ENCODE data around the gene KCTD19.

KCTD19 gene

DNA sequence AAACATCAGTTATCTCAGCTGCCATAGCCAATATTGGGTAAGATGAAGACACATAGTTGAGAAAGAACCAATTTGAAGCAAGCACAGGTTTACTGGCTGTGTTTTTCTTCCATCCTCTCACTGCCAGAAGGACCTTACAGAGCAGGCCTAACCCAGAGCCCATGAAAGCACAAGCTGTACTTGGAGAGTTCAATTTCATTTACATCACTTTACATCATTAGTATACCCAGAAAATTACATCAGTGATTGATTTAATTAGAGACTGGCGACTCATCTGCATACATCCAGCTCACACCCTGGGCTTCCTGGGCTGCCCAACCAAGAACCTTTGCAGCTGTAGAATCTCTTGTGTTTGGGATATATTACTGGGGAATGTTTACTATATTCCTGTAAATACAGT lies 23.8 kb upstream of the KCTD19 start:
- H3K4me3 ChIP-seq (ENCODE audit: insufficient read depth, low read depth, low read length, poor library complexity, severe bottlenecking): no peak overlapping the region

DNA sequence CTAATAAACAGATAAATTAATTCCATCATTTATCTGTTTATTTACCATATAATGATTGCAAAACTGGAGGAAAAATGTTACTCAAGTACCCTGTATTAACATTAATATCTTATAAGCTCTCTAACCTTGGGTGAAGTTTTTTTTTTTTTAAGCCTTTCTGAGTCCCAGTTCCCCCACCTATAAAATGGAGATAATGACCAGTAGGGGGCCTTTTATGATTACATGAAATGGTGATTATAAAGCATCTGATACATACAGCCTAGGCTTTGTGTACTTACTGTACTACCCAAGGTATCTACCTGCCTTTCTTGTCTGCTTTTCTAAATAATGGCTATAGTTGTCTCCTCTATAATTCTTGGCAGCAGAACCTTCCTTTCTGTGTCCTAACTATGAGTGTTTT lies 22.6 kb upstream of the KCTD19 start:
- no peaks in the 10 kb centered on the region for H3K36me3 ChIP-seq (ENCODE audit: control insufficient read depth, insufficient read depth, low read length)
- no peak overlapping the region for H3K4me3 ChIP-seq (ENCODE audit: insufficient read depth, low read depth, low read length, poor library complexity, severe bottlenecking)
- H3K9me3 ChIP-seq (ENCODE audit: control insufficient read depth, low read length): no peaks in the 10 kb centered on the region
- no peaks in the 10 kb centered on the region for H3K4me1 ChIP-seq (ENCODE audit: control insufficient read depth, insufficient read depth, low read length, poor library complexity, severe bottlenecking)
- no peak overlapping the region for H3K27ac ChIP-seq (ENCODE audit: insufficient read depth, low read length, poor library complexity, severe bottlenecking)
- DNase-seq: no peak
- no peaks in the 10 kb centered on the region for H3K27me3 ChIP-seq (replicated peaks; ENCODE audit: control insufficient read depth, insufficient read depth, low read length, poor library complexity, severe bottlenecking)

More for the DNA sequence above, 23.8 kb upstream of the KCTD19 start:
- Histone ChIP-seq H3K27ac (ENCODE audit: insufficient read depth, low read length, poor library complexity, severe bottlenecking) (no peak overlapping the region), H3K27me3 (replicated peaks; ENCODE audit: control insufficient read depth, insufficient read depth, low read length, poor library complexity, severe bottlenecking) (no peaks in the 10 kb centered on the region), H3K36me3 (ENCODE audit: control insufficient read depth, insufficient read depth, low read length) (no peaks in the 10 kb centered on the region), H3K4me1 (ENCODE audit: control insufficient read depth, insufficient read depth, low read length, poor library complexity, severe bottlenecking) (no peaks in the 10 kb centered on the region), H3K9me3 (ENCODE audit: control insufficient read depth, low read length) (no peaks in the 10 kb centered on the region)
- no peak for DNase-seq

DNA sequence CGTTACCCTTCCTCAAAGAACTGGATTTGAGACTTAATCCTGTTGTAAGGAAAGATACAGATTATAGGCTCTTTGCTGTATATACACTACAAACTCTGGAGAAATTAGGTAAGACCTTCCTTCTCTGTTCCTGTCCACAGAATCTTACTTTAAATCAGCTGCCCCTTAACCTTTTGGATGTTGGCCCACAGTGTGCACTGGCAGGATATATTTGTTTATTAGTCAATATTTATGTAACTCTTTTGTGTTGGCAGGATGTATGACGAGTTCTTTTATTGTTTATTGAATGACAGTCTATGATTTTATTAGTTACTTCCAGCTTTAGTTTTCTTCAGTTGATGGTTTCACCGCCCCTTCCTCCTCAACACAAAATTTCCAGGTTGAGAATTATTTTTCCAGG lies 19.8 kb upstream of the KCTD19 start:
- Histone ChIP-seq H3K4me3 (ENCODE audit: insufficient read depth, low read depth, low read length, poor library complexity, severe bottlenecking) (no peak overlapping the region), H3K27ac (ENCODE audit: insufficient read depth, low read length, poor library complexity, severe bottlenecking) (no peak overlapping the region), H3K36me3 (ENCODE audit: control insufficient read depth, insufficient read depth, low read length) (no peaks in the 10 kb centered on the region), H3K27me3 (replicated peaks; ENCODE audit: control insufficient read depth, insufficient read depth, low read length, poor library complexity, severe bottlenecking) (no peaks in the 10 kb centered on the region), H3K9me3 (ENCODE audit: control insufficient read depth, low read length) (no peaks in the 10 kb centered on the region), H3K4me1 (ENCODE audit: control insufficient read depth, insufficient read depth, low read length, poor library complexity, severe bottlenecking) (no peaks in the 10 kb centered on the region)
- DNase-seq: no peak

DNA sequence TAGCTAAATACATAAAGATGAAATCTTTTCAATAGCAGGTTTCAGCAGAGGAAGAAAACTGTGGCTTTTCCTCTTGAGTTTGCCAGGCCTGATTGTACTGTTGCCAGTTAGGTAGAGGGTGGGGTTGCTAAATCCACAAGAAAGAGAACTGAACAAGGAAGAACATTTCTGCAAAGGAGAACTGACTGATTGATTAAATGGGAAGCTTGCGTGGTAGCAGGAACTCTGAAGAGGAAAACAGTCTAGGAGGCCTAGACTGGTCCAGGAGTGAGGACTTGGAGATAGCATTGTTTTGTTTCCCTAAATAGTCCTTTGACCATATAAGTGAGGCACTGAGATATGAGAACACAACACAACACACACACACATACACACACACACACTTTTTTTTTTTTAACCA lies 18.9 kb upstream of the KCTD19 start:
- H3K9me3 ChIP-seq (ENCODE audit: control insufficient read depth, low read length): no peaks in the 10 kb centered on the region
- H3K4me3 ChIP-seq (ENCODE audit: insufficient read depth, low read depth, low read length, poor library complexity, severe bottlenecking): no peak overlapping the region

DNA sequence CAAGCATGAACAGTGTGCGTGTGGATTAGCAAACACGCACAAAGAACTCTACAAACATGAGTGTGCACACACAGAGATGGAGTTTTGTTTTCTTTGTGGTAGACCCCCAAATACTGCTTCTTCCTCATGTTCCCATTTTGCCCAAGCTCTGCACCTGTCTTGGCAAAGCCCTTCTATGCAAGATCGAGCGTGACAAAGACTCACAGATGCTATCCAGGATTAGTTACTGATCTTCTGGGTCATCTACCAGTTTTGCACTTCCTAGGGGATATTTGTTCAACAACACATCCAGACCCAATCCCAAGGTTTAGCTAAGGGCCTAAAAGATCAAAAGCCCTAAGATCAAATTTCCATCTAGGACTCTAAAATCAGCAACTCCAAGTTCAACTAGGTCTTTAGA lies 16.1 kb upstream of the KCTD19 start:
- Histone ChIP-seq H3K4me3 (ENCODE audit: insufficient read depth, low read depth, low read length, poor library complexity, severe bottlenecking) (no peak overlapping the region), H3K27ac (ENCODE audit: insufficient read depth, low read length, poor library complexity, severe bottlenecking) (no peak overlapping the region), H3K36me3 (ENCODE audit: control insufficient read depth, insufficient read depth, low read length) (no peaks in the 10 kb centered on the region), H3K27me3 (replicated peaks; ENCODE audit: control insufficient read depth, insufficient read depth, low read length, poor library complexity, severe bottlenecking) (no peaks in the 10 kb centered on the region), H3K4me1 (ENCODE audit: control insufficient read depth, insufficient read depth, low read length, poor library complexity, severe bottlenecking) (no peaks in the 10 kb centered on the region), H3K9me3 (ENCODE audit: control insufficient read depth, low read length) (no peaks in the 10 kb centered on the region)
- DNase-seq: no peak

More for the DNA sequence above, 18.9 kb upstream of the KCTD19 start:
- no peak for DNase-seq
- Histone ChIP-seq H3K27ac (ENCODE audit: insufficient read depth, low read length, poor library complexity, severe bottlenecking) (no peak overlapping the region), H3K36me3 (ENCODE audit: control insufficient read depth, insufficient read depth, low read length) (no peaks in the 10 kb centered on the region), H3K4me1 (ENCODE audit: control insufficient read depth, insufficient read depth, low read length, poor library complexity, severe bottlenecking) (no peaks in the 10 kb centered on the region), H3K27me3 (replicated peaks; ENCODE audit: control insufficient read depth, insufficient read depth, low read length, poor library complexity, severe bottlenecking) (no peaks in the 10 kb centered on the region)

DNA sequence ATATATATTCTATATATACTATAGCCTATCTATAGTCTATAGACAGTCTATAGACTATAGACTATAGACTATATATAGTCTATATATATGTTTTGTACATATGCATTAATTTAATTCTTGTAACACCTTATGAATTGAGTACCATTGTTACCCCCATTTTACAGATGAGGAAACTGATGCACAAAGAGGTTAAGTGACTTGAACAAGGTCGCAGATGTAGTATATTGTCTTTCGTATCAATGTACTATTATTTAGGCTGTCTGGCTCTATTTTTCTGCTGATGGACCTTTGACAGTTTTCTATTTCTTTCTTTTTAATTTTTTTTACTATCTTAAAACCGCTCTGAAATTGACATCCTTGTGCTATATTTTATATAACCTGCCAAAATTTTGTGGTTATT lies 14.7 kb upstream of the KCTD19 start:
- Histone ChIP-seq H3K9me3 (ENCODE audit: control insufficient read depth, low read length) (no peaks in the 10 kb centered on the region), H3K4me1 (ENCODE audit: control insufficient read depth, insufficient read depth, low read length, poor library complexity, severe bottlenecking) (no peaks in the 10 kb centered on the region), H3K27me3 (replicated peaks; ENCODE audit: control insufficient read depth, insufficient read depth, low read length, poor library complexity, severe bottlenecking) (no peaks in the 10 kb centered on the region), H3K36me3 (ENCODE audit: control insufficient read depth, insufficient read depth, low read length) (no peaks in the 10 kb centered on the region), H3K27ac (ENCODE audit: insufficient read depth, low read length, poor library complexity, severe bottlenecking) (no peak overlapping the region), H3K4me3 (ENCODE audit: insufficient read depth, low read depth, low read length, poor library complexity, severe bottlenecking) (no peak overlapping the region)
- DNase-seq: no peak

DNA sequence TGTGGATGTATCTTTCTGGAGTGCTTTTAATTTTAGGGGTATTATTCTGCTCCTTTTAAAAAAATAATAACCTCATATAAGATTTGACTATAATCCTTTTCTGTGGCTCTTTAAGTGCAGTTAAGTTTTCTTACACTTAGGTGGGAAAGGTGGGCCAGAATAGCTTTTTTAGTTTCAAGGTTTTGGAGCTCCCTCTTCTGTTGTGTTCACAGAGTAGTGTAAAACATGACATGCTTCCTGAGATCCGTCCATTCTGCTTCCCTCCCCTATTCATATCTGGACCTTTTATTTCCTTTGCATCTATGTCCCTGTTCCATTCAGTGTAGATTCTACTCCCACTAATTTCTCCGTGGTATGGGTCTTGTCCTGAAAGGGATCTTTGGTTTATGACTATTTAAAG lies 12.9 kb upstream of the KCTD19 start:
- no peak overlapping the region for H3K4me3 ChIP-seq (ENCODE audit: insufficient read depth, low read depth, low read length, poor library complexity, severe bottlenecking)
- no peaks in the 10 kb centered on the region for H3K4me1 ChIP-seq (ENCODE audit: control insufficient read depth, insufficient read depth, low read length, poor library complexity, severe bottlenecking)
- H3K27ac ChIP-seq (ENCODE audit: insufficient read depth, low read length, poor library complexity, severe bottlenecking): no peak overlapping the region
- DNase-seq: no peak
- H3K36me3 ChIP-seq (ENCODE audit: control insufficient read depth, insufficient read depth, low read length): no peaks in the 10 kb centered on the region
- no peaks in the 10 kb centered on the region for H3K27me3 ChIP-seq (replicated peaks; ENCODE audit: control insufficient read depth, insufficient read depth, low read length, poor library complexity, severe bottlenecking)
- H3K9me3 ChIP-seq (ENCODE audit: control insufficient read depth, low read length): no peaks in the 10 kb centered on the region

DNA sequence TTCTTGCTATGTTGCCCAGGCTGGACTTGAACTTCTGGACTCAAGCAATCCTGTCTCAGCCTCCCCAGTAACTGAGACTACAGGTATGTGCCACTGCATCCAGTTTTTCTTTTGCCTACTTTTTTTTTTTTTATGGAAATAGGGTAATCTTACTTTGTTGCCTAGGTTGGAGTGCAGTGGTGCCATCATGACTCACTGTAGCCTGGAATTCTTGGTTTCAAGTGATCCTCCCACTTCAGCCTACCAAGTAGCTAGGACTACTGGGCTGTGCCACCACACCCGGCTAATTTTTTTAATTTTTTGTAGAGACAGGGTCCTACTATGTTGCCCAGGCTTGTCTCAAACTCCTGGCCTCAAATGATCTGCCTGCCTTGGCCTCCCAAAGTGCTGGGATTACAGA lies 10.1 kb upstream of the KCTD19 start:
- Histone ChIP-seq H3K9me3 (ENCODE audit: control insufficient read depth, low read length) (no peaks in the 10 kb centered on the region), H3K36me3 (ENCODE audit: control insufficient read depth, insufficient read depth, low read length) (no peaks in the 10 kb centered on the region), H3K27me3 (replicated peaks; ENCODE audit: control insufficient read depth, insufficient read depth, low read length, poor library complexity, severe bottlenecking) (no peaks in the 10 kb centered on the region), H3K4me3 (ENCODE audit: insufficient read depth, low read depth, low read length, poor library complexity, severe bottlenecking) (no peak overlapping the region), H3K4me1 (ENCODE audit: control insufficient read depth, insufficient read depth, low read length, poor library complexity, severe bottlenecking) (no peaks in the 10 kb centered on the region), H3K27ac (ENCODE audit: insufficient read depth, low read length, poor library complexity, severe bottlenecking) (no peak overlapping the region)
- DNase-seq: no peak

DNA sequence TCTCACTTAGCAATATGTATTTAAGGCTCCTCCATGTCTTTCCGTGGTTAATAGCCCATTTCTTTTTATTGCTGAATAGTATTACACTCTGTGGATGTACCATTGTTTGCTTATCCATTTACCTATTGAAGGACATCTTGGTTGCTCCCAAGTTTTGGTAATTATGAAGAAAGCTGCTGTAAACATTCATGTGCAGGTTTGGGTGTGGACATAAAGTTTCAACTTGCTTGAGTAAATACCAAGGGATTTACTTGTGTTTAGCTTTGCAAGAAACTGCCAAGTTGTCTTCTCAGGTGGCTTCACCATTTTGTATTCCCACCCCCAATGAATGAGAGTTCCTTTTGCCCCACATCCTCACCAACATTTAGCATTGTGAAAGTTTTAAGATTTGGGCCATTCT lies 9.6 kb upstream of the KCTD19 start:
- H3K4me3 ChIP-seq (ENCODE audit: insufficient read depth, low read depth, low read length, poor library complexity, severe bottlenecking): no peak overlapping the region
- no peaks in the 10 kb centered on the region for H3K4me1 ChIP-seq (ENCODE audit: control insufficient read depth, insufficient read depth, low read length, poor library complexity, severe bottlenecking)
- no peaks in the 10 kb centered on the region for H3K36me3 ChIP-seq (ENCODE audit: control insufficient read depth, insufficient read depth, low read length)
- H3K27me3 ChIP-seq (replicated peaks; ENCODE audit: control insufficient read depth, insufficient read depth, low read length, poor library complexity, severe bottlenecking): no peaks in the 10 kb centered on the region
- H3K27ac ChIP-seq (ENCODE audit: insufficient read depth, low read length, poor library complexity, severe bottlenecking): no peak overlapping the region
- no peaks in the 10 kb centered on the region for H3K9me3 ChIP-seq (ENCODE audit: control insufficient read depth, low read length)
- DNase-seq: no peak

DNA sequence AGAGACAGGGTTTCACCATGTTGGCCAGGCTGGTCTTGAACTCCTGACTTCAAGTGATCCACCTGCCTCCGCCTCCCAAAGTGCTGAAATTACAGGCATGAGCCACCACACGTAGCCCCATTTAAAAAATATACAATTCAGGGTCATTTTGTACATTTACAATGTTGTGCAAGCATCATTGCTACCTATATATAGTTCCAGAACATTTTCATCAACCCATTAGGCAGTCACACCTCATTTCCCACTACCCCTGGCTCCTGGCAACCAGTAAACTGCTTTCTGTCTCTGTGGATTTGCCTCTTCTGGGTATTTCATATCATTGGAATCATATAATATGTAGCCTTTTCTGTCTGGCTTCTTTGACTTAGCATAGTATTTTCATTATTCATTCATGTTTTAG lies 6.8 kb upstream of the KCTD19 start:
- Histone ChIP-seq H3K4me3 (ENCODE audit: insufficient read depth, low read depth, low read length, poor library complexity, severe bottlenecking) (no peak overlapping the region), H3K36me3 (ENCODE audit: control insufficient read depth, insufficient read depth, low read length) (no peaks in the 10 kb centered on the region), H3K9me3 (ENCODE audit: control insufficient read depth, low read length) (no peaks in the 10 kb centered on the region), H3K4me1 (ENCODE audit: control insufficient read depth, insufficient read depth, low read length, poor library complexity, severe bottlenecking) (no peaks in the 10 kb centered on the region), H3K27me3 (replicated peaks; ENCODE audit: control insufficient read depth, insufficient read depth, low read length, poor library complexity, severe bottlenecking) (no peaks in the 10 kb centered on the region), H3K27ac (ENCODE audit: insufficient read depth, low read length, poor library complexity, severe bottlenecking) (no peak overlapping the region)
- DNase-seq: no peak

DNA sequence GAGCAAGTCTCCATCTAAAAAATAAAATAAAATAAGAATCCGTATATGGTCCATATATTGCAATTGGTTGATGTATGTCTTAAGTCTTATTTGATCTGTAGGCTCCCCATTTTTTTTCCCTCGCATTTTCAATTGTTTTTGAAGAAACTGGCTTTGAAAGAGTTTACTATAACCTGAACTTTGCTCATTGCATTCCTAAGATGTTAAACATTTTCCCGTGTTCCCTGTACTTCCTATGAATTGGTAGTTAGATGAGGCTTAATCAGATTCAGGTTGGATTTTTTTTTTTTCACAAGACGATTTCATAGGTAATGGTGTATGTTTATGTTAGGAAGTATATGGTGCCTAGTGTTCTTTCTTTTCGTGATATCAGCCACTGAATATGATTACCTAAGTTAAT lies 3.4 kb upstream of the KCTD19 start:
- Histone ChIP-seq H3K4me3 (ENCODE audit: insufficient read depth, low read depth, low read length, poor library complexity, severe bottlenecking) (no peak overlapping the region), H3K27ac (ENCODE audit: insufficient read depth, low read length, poor library complexity, severe bottlenecking) (no peak overlapping the region), H3K9me3 (ENCODE audit: control insufficient read depth, low read length) (no peaks in the 10 kb centered on the region), H3K27me3 (replicated peaks; ENCODE audit: control insufficient read depth, insufficient read depth, low read length, poor library complexity, severe bottlenecking) (peaks cover 4% of the 10 kb centered on the region), H3K36me3 (ENCODE audit: control insufficient read depth, insufficient read depth, low read length) (no peaks in the 10 kb centered on the region), H3K4me1 (ENCODE audit: control insufficient read depth, insufficient read depth, low read length, poor library complexity, severe bottlenecking) (peaks cover 6% of the 10 kb centered on the region)
- no peak for DNase-seq

Data from effector memory CD4-positive, alpha-beta T cell (primary cell).